NB4 (cell line): ENCODE measurements around the gene ZNF414.
A peak's percentile ranks its signal among the peaks of the same experiment; 100 is the strongest.

Experiments used
- DNase-seq: peaks from one replicate; pipeline ENCODE4 v3.0.0; 2010; ENCODE audit warnings: low read depth
- H3K4me3 ChIP-seq: one replicate; pipeline ENCODE4 v1.5.1; 2011; ENCODE audit warnings: mild to moderate bottlenecking, low read depth, low read length, moderate library complexity
- CTCF ChIP-seq: IDR thresholded peaks from one replicate; pipeline ENCODE4 v1.5.1; 2012; ENCODE audit warnings: low read depth, low read length
- MAX ChIP-seq: IDR thresholded peaks from 2 replicates; pipeline ENCODE4 v1.6.1; 2011; ENCODE audit warnings: low read depth, low read length
- MYC ChIP-seq: IDR thresholded peaks from 2 replicates; pipeline ENCODE4 v1.6.1; 2011; ENCODE audit warnings: low read depth, low read length
- POLR2A ChIP-seq: IDR thresholded peaks from 2 replicates; pipeline ENCODE4 v1.6.1; 2011; ENCODE audit warnings: mild to moderate bottlenecking; ENCODE audit not compliant: insufficient read length; ENCODE audit errors: extremely low read depth

The ZNF414 gene

GRCh38 chr19:8501981-8502380 lies 12.0 kb downstream of the ZNF414 start:
- peak overlapping the region; percentile 37 for H3K4me3 ChIP-seq
- peak; percentile 74 for DNase-seq
- TF ChIP-seq MYC (no peak), MAX (peak; percentile 13; the same call in 1 of the 2 replicates)

- peak overlapping the region; percentile 37 for H3K4me3 ChIP-seq
- TF ChIP-seq MAX (no peak), MYC (no peak), POLR2A (no peak), CTCF (no peak)
- peak; percentile 47 for DNase-seq
These were observed 12.5 kb downstream of the ZNF414 start for GRCh38 chr19:8501516-8501915.

- DNase-seq: peak; percentile 100
- TF ChIP-seq CTCF: peak; percentile 25
- peak; percentile 69 for TF ChIP-seq MAX
- TF ChIP-seq POLR2A: no peak
- peak; percentile 85 for TF ChIP-seq MYC
- H3K4me3 ChIP-seq: no peak overlapping the region
These were observed 13.8 kb downstream of the ZNF414 start for GRCh38 chr19:8500158-8500557.

- TF ChIP-seq CTCF (no peak), POLR2A (no peak), MAX (no peak), MYC (no peak)
- H3K4me3 ChIP-seq: no peak overlapping the region
- no peak for DNase-seq
These were observed 14.7 kb downstream of the ZNF414 start for GRCh38 chr19:8499048-8499833.

- DNase-seq: no peak
- TF ChIP-seq MYC: no peak
- no peak for TF ChIP-seq CTCF
- no peak for TF ChIP-seq MAX
- no peak for TF ChIP-seq POLR2A
- no peak overlapping the region for H3K4me3 ChIP-seq
These were observed 15.7 kb downstream of the ZNF414 start for GRCh38 chr19:8498295-8498694.

- H3K4me3 ChIP-seq: peak overlapping the region; percentile 4
- DNase-seq: peak; percentile 100
- TF ChIP-seq CTCF: peak; percentile 36
- peak; percentile 36 for TF ChIP-seq POLR2A
- TF ChIP-seq MYC: peak; percentile 91
- TF ChIP-seq MAX: peak; percentile 48
These were observed 19.8 kb downstream of the ZNF414 start for GRCh38 chr19:8494158-8494557.
